Osteoblast (primary cell): Measurements from ENCODE around the gene CELF2. TPM values are rescaled to one million over a fixed set of nuclear protein-coding genes. Genes with fewer than 3 reads are reported as not detected.

Experiments used
- DNase-seq: peaks from one replicate; pipeline ENCODE4 v3.0.0; 2011; ENCODE audit warnings: low spot score, mixed read lengths; ENCODE audit not compliant: insufficient read length; ENCODE audit errors: missing footprints
- H2AFZ ChIP-seq: 2 replicates; pipeline ENCODE4 v1.6.0; 2011; ENCODE audit warnings: mild to moderate bottlenecking, low read length
- H3K27ac ChIP-seq: 2 replicates; pipeline ENCODE4 v1.5.1; 2011; ENCODE audit warnings: mild to moderate bottlenecking, low read depth, low read length, moderate library complexity
- H3K27me3 ChIP-seq: 2 replicates; pipeline ENCODE4 v1.6.0; 2012; ENCODE audit warnings: mild to moderate bottlenecking, control low read depth, inconsistent platforms, low read length, moderate library complexity; ENCODE audit not compliant: insufficient read depth
- H3K36me3 ChIP-seq: 2 replicates; pipeline ENCODE4 v1.5.1; 2011; ENCODE audit warnings: mild to moderate bottlenecking, low read length, control low read depth, moderate library complexity; ENCODE audit not compliant: insufficient read depth
- H3K4me1 ChIP-seq: 2 replicates; pipeline ENCODE4 v1.5.1; 2011; ENCODE audit warnings: mild to moderate bottlenecking, low read length, control low read depth, moderate library complexity; ENCODE audit not compliant: insufficient read depth
- H3K4me2 ChIP-seq: 2 replicates; pipeline ENCODE4 v1.6.0; 2011; ENCODE audit warnings: mild to moderate bottlenecking, low read length; ENCODE audit not compliant: insufficient read depth
- H3K4me3 ChIP-seq: fragments of 200-600 bp; sonication (generic); 3 replicates; pipeline ENCODE4 v1.5.1; 2012; ENCODE audit warnings: mild to moderate bottlenecking, low read length, inconsistent platforms; ENCODE audit not compliant: insufficient read depth
- H3K79me2 ChIP-seq: 2 replicates; pipeline ENCODE4 v1.6.0; 2012; ENCODE audit warnings: mild to moderate bottlenecking, low read length, control low read depth, inconsistent platforms; ENCODE audit not compliant: insufficient read depth
- H3K9me3 ChIP-seq: 2 replicates; pipeline ENCODE4 v1.5.1; 2011; ENCODE audit warnings: low read depth, low read length, control low read depth
- H4K20me1 ChIP-seq: 2 replicates; pipeline ENCODE4 v1.6.0; 2012; ENCODE audit warnings: mild to moderate bottlenecking, low read length, control low read depth; ENCODE audit not compliant: insufficient read depth
- total RNA-seq: library from RNA; depleted of rRNA; stranded (reverse); fragments of >200 nt; gene quantifications from 2 replicates; pipeline ENCODE4 v1.2.3, GENCODE V29; 2012
- TF ChIP-seq, protein P1 (sequence below): IDR thresholded peaks from 2 replicates; pipeline ENCODE4 v1.5.1; 2011; ENCODE audit warnings: mild to moderate bottlenecking, low read depth, low read length, moderate library complexity; ENCODE audit errors: extremely low read depth

The CELF2 gene
- total RNA-seq, 1 donor = 7.6 TPM

DNA sequence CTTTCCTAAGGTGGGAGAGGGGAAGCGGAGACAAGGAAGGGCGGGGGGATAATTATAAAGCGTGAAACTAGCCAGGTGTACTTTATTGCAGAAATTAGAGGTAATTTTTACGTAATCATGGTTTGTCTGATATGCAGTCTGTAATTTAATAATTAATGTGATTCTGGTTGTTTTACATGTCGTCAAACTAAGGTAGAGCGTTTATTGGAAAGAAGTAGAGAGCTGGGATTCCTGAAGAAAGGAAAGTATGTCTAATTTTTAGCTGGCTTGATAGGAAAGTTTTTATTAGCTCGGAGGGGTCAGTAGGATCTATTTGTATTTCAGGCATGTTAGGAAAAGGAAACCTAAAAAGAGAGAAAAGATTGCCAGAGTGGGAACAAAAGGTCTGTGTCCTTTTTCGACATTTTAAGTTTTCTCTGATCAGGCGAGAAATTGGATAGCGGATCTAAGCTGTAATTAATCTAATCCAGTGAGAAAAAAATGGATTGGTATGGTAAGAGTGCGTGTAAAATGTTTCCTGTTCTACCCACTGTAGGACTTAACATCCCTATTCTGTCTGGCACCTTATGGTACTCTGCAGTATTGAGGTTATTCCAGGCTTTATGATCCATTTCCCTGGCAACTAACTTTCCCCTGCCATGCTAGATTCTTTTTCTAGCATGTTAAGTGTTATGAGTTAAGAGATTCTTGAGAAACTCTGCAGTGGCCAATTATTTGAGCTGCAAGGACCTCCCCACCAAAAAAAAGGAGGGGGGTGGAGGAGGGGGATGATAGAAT lies 1.4 kb downstream of the CELF2 start:
- H3K27ac ChIP-seq = no peak overlapping the region

DNA sequence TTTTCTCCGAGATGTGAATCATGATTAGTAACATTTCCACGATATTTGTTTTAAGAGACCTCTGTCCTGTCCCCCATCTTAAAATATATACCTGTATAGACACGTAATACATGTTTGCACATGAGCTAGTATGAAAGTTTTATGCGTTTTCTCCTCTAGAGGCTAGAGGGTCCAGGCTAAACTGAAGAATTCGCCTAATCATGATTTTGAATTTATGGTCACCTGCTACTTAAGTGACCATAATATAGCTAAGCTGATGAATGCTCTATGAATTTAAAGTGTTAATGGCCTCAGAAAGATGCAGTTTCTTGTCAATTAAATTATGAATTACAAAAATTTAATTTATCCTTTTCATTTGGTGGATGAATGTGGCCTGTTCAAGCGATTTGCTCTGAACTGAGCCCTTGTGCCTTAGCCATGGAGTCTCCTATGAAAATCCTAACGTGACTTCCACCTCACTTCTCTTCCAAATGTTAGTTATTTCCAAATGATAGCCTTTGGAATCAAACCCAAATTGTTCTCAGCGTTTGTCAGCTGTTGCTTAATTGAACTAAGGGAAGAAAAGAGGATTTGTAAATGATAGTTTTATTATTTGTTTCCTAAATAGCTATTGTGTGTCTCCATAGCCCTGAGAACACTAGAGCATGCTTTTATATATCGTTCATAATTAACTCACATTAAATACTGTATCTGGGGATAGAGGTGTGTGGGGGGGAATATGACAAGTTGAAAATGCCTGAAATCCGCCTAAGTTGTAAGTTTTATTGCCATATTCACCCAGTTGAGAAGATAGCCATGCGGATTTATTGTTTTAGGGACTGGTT lies 2.3 kb downstream of the CELF2 start:
- TF ChIP-seq, protein P1, sequence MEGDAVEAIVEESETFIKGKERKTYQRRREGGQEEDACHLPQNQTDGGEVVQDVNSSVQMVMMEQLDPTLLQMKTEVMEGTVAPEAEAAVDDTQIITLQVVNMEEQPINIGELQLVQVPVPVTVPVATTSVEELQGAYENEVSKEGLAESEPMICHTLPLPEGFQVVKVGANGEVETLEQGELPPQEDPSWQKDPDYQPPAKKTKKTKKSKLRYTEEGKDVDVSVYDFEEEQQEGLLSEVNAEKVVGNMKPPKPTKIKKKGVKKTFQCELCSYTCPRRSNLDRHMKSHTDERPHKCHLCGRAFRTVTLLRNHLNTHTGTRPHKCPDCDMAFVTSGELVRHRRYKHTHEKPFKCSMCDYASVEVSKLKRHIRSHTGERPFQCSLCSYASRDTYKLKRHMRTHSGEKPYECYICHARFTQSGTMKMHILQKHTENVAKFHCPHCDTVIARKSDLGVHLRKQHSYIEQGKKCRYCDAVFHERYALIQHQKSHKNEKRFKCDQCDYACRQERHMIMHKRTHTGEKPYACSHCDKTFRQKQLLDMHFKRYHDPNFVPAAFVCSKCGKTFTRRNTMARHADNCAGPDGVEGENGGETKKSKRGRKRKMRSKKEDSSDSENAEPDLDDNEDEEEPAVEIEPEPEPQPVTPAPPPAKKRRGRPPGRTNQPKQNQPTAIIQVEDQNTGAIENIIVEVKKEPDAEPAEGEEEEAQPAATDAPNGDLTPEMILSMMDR = no peak

More for the DNA sequence above, 1.4 kb downstream of the CELF2 start:
- Histone ChIP-seq H4K20me1 (no peaks in the 10 kb centered on the region), H3K79me2 (no peaks in the 10 kb centered on the region), H3K4me1 (no peaks in the 10 kb centered on the region), H3K4me2 (no peak overlapping the region), H3K36me3 (no peaks in the 10 kb centered on the region), H3K9me3 (no peaks in the 10 kb centered on the region), H3K27me3 (peaks cover 27% of the 10 kb centered on the region), H3K4me3 (no peak overlapping the region), H2AFZ (no peak overlapping the region)
- TF ChIP-seq, protein P1 = no peak
- DNase-seq = peak; percentile 54

DNA sequence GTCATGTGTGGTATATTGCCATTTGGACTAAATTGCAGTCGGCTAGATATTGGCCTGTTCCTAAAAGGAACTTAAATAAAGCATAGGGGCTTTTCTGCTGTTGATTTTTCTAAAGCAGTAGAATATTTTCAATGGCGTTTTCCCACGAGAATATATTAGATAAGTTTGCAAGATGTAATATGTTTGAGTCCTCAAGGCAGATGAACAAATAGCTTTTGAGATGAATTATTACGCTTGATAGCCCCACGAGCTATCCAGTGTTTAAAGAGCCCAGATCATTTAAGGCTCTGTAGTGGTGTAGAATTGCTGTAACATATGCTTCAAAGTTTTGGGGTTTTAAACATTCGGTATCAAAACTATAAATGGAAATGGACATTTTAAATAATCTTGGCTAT lies 2.9 kb downstream of the CELF2 start:
- no peak overlapping the region for H3K4me3 ChIP-seq

More for the DNA sequence above, 2.3 kb downstream of the CELF2 start:
- no peaks in the 10 kb centered on the region for H3K36me3 ChIP-seq
- H3K27me3 ChIP-seq = peaks cover 27% of the 10 kb centered on the region
- H3K4me2 ChIP-seq = no peak overlapping the region
- no peaks in the 10 kb centered on the region for H3K79me2 ChIP-seq
- no peaks in the 10 kb centered on the region for H3K4me1 ChIP-seq
- no peak overlapping the region for H3K27ac ChIP-seq
- H4K20me1 ChIP-seq = no peaks in the 10 kb centered on the region
- H3K4me3 ChIP-seq = no peak overlapping the region
- no peak overlapping the region for H2AFZ ChIP-seq
- no peaks in the 10 kb centered on the region for H3K9me3 ChIP-seq
- DNase-seq = no peak

More for the DNA sequence above, 2.9 kb downstream of the CELF2 start:
- Histone ChIP-seq H3K4me2 (no peak overlapping the region), H3K4me1 (no peaks in the 10 kb centered on the region), H3K27me3 (peaks cover 24% of the 10 kb centered on the region), H3K27ac (no peak overlapping the region), H3K9me3 (no peaks in the 10 kb centered on the region), H3K36me3 (no peaks in the 10 kb centered on the region), H2AFZ (no peak overlapping the region), H3K79me2 (no peaks in the 10 kb centered on the region), H4K20me1 (no peaks in the 10 kb centered on the region)
- DNase-seq = no peak
- TF ChIP-seq, protein P1 = no peak
